Endothelial cell (in vitro differentiated cells): ENCODE measurements around the gene TTLL13. TPM values are rescaled to one million over a fixed set of nuclear protein-coding genes. Genes with fewer than 3 reads are reported as not detected.
"Not testable (repeated sequence)": the region's sequence is repeated elsewhere in the genome, so short reads cannot be mapped to it uniquely, and the experiment has no call there.

Source experiments
- DNase-seq: peaks from one replicate; pipeline ENCODE4 v3.0.0; 2021; ENCODE audit warnings: low spot score
- H3K27ac Mint-ChIP-seq: one replicate; pipeline ENCODE4 v1.8.0; 2021; ENCODE audit warnings: mixed read lengths, inconsistent platforms; ENCODE audit not compliant: unreplicated experiment
- H3K27me3 Mint-ChIP-seq: one replicate; pipeline ENCODE4 v1.8.0; 2021; ENCODE audit warnings: mild to moderate bottlenecking, moderate library complexity, mixed read lengths, inconsistent platforms; ENCODE audit not compliant: unreplicated experiment
- H3K36me3 Mint-ChIP-seq: one replicate; pipeline ENCODE4 v1.8.0; 2021; ENCODE audit warnings: mild to moderate bottlenecking, low read depth, mixed read lengths, inconsistent platforms; ENCODE audit not compliant: unreplicated experiment
- H3K4me1 Mint-ChIP-seq: one replicate; pipeline ENCODE4 v1.8.0; 2021; ENCODE audit warnings: mild to moderate bottlenecking, mixed read lengths, inconsistent platforms; ENCODE audit not compliant: unreplicated experiment
- H3K4me3 Mint-ChIP-seq: one replicate; pipeline ENCODE4 v1.8.0; 2021; ENCODE audit warnings: mild to moderate bottlenecking, mixed read lengths, inconsistent platforms; ENCODE audit not compliant: unreplicated experiment
- H3K9me3 Mint-ChIP-seq: one replicate; pipeline ENCODE4 v1.8.0; 2021; ENCODE audit warnings: mixed read lengths, inconsistent platforms; ENCODE audit not compliant: unreplicated experiment
- total RNA-seq: library from RNA; stranded (reverse); fragmentation: NEBNext Ultra II Directional; extraction: Animal tissue kit (Norgen Biotek cat#: 25700); gene quantifications from one replicate; pipeline ENCODE4 v1.2.1, GENCODE V29; 2021; ENCODE audit not compliant: unreplicated experiment
- TF ChIP-seq, protein P1 (sequence below): fragments of 200-600 bp; sonication (generic); IDR thresholded peaks from one replicate; pipeline ENCODE4 v1.5.0; 2021; ENCODE audit warnings: antibody characterized with exemption; ENCODE audit not compliant: unreplicated experiment

TTLL13 gene
- total RNA-seq, 1 donor from 2014 or later, result not detected

DNA sequence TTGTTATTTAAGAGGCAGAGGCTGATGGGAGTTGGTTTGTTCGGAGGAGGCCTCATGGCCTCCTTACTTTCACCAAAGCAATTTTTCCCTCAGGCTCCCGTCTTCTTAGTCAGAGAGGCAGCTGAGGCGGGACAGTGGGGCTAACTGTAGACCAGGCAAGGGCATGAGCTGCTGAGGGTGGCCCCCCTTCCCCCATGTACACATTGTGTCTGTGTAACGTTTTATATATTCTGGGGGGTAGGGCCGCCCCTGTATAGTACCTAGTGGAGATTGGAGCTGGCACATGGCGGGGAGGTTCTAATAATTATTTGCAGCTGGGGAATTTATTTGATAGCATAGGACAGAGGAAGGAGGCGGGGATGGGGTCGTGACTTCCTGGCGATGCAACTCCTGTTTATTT, 51.2 kb downstream of the TTLL13 start:
- DNase-seq, result no peak
- H3K27me3 Mint-ChIP-seq, result no peaks in the 10 kb centered on the region
- TF ChIP-seq, protein P1, sequence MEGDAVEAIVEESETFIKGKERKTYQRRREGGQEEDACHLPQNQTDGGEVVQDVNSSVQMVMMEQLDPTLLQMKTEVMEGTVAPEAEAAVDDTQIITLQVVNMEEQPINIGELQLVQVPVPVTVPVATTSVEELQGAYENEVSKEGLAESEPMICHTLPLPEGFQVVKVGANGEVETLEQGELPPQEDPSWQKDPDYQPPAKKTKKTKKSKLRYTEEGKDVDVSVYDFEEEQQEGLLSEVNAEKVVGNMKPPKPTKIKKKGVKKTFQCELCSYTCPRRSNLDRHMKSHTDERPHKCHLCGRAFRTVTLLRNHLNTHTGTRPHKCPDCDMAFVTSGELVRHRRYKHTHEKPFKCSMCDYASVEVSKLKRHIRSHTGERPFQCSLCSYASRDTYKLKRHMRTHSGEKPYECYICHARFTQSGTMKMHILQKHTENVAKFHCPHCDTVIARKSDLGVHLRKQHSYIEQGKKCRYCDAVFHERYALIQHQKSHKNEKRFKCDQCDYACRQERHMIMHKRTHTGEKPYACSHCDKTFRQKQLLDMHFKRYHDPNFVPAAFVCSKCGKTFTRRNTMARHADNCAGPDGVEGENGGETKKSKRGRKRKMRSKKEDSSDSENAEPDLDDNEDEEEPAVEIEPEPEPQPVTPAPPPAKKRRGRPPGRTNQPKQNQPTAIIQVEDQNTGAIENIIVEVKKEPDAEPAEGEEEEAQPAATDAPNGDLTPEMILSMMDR, result no peak
- no peak overlapping the region for H3K27ac Mint-ChIP-seq
- no peaks in the 10 kb centered on the region for H3K4me1 Mint-ChIP-seq
- H3K36me3 Mint-ChIP-seq, result no peaks in the 10 kb centered on the region
- no peak overlapping the region for H3K4me3 Mint-ChIP-seq
- H3K9me3 Mint-ChIP-seq, result no peaks in the 10 kb centered on the region

DNA sequence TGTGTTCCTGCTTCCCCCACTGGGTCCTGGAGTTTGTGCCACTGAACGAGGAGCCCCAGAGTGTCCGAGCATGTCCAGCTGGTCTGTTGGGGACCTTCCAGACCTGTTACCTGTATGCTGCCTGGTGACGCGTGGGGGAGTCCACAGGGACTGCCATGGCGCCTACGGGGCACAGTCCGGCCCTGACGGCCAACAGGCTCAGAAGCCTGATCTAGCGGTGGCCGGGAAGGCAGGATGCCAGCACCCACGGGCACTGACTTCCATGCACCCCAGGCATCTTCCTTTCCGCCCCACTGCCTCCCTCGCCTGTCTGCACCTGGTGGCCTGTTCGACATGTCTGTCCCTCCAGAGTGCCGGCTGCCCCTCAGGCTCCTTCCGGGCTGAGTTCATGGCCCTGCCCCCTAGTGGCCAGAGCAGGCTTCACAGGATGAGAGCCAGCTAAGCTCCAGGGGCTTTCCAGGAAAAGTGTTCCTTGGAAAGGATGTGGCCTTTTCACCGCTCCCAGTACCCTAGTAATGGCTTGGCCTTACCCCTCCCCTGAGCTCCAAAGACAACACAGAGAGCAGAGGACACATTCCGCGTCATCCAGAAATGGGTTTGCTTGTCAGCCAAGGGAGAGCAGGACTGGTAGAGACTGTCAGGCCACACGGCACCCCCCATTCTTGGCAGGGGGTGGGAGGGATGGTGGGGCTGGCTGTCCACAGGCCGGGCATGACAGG, 51.8 kb downstream of the TTLL13 start:
- no peaks in the 10 kb centered on the region for H3K27me3 Mint-ChIP-seq
- peak; percentile 77 for DNase-seq
- no peaks in the 10 kb centered on the region for H3K4me1 Mint-ChIP-seq
- no peak overlapping the region for H3K27ac Mint-ChIP-seq
- H3K9me3 Mint-ChIP-seq, result no peaks in the 10 kb centered on the region
- H3K4me3 Mint-ChIP-seq, result no peak overlapping the region
- H3K36me3 Mint-ChIP-seq, result no peaks in the 10 kb centered on the region
- TF ChIP-seq, protein P1, result peak; percentile 89

DNA sequence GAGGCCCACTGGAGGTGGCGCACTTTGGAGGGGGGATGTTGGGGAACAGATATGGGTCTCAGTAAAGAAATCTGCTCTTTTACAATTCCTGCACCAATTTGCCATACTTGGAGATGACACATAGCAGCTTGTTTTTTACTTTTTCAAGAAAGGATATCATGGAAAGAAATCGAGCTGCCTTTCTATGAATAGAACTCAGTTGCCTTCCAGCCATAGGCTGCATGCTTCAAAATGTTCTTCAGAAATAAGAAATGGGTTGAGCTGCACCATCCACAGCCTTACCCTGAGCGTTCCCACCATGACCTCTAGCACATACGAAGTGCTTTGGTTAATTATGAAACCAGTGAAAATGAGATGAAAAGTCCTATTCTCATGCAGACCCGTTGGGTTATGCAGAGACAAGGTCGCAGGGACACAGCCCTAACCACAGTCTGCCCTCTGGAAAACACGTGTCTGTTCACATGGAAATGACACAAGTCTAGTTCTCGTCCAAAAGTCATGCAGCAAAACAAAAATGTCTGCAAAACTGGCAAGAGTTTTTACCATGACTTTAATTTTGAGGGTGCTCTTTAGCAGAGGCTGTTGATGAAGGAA, 52.4 kb downstream of the TTLL13 start:
- Mint-ChIP-seq H3K4me3 (no peak overlapping the region), H3K27ac (no peak overlapping the region), H3K4me1 (no peaks in the 10 kb centered on the region), H3K36me3 (no peaks in the 10 kb centered on the region), H3K27me3 (no peaks in the 10 kb centered on the region), H3K9me3 (no peaks in the 10 kb centered on the region)
- DNase-seq, result no peak
- TF ChIP-seq, protein P1, result no peak

DNA sequence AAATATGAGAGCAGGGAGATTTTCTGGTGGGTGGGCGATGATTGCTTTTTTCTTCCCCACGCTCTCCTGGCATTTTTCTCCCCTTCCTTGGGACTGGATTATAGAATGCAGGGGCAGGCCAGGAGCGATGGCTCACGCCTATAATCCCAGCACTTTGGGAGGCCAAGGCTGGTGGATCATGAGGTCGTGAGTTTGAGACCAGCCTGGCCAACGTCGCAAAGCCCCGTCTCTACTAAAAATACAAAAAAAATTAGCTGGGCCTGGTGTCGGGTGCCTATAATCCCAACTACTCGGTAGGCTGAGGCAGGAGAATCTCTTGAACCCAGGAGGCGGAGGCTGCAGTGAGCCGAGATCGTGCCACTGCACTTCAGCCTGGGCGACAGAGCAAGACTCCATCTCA, 56.0 kb downstream of the TTLL13 start:
- H3K27ac Mint-ChIP-seq, H3K27me3 Mint-ChIP-seq, DNase-seq, H3K4me3 Mint-ChIP-seq, H3K36me3 Mint-ChIP-seq, H3K9me3 Mint-ChIP-seq, H3K4me1 Mint-ChIP-seq: not testable (repeated sequence)

DNA sequence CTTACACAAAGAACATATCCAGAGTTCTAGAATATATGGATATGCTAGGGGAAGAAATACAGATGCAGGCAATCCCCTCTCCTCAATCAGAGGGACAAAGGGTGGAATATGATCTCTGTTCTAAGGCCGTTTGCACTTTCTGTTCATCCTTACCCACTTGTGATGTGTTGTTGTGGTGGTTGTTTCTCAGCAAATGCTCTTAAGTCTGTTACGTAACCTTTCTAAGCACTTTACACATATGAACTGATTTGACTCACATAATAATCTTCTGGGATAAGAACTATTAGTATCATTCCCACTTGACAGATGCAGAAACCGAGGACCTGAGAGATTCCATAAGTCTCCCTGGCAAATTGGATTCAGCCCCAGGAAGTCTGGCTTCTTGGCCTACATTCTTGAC, 56.6 kb downstream of the TTLL13 start:
- H3K4me1 Mint-ChIP-seq, result no peaks in the 10 kb centered on the region
- DNase-seq, result no peak
- H3K27me3 Mint-ChIP-seq, result no peaks in the 10 kb centered on the region
- no peaks in the 10 kb centered on the region for H3K9me3 Mint-ChIP-seq
- TF ChIP-seq, protein P1, result no peak
- H3K4me3 Mint-ChIP-seq, result no peak overlapping the region
- H3K27ac Mint-ChIP-seq, result no peak overlapping the region
- H3K36me3 Mint-ChIP-seq, result no peaks in the 10 kb centered on the region
